SHP77 (cell line): ENCODE measurements around the gene EYA2.
"Not testable (repeated sequence)": the region's sequence is repeated elsewhere in the genome, so short reads cannot be mapped to it uniquely, and the experiment has no call there.

Source experiments
- DNase-seq, 2 experiments: peaks; one replicate each; lab custom pipeline; 2025; lab: John Stamatoyannopoulos, UW

Gene EYA2

GRCh38 chr20:46894579-46894958 is at the start of gene EYA2:
Gene EYA2, plus strand, starts transcription at chr20:46894843. Its CDS starts 95,168 bp downstream, at chr20:46990011.
- peak; percentile 36 to 50 for DNase-seq

DNA sequence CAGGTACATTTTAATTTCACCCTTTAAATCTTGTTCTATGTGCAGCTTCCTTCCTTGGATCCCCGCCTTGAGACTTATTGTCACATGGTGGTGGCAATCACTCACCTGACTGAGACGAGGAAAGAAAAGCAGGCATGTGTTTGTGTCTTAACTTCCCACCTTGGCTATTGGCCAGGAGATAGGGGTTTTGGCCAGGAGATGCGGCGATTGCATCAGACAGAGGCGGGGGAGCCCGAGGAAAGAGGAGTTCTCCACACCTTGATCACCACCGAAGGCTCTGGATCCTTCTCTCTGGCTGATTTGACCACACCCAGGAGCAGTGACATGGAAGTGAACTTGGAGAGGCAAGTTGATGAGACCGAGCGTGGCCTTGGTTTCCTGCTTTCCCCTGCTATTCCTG is 49.7 kb upstream of the EYA2 start:
- DNase-seq, result no peak

DNA sequence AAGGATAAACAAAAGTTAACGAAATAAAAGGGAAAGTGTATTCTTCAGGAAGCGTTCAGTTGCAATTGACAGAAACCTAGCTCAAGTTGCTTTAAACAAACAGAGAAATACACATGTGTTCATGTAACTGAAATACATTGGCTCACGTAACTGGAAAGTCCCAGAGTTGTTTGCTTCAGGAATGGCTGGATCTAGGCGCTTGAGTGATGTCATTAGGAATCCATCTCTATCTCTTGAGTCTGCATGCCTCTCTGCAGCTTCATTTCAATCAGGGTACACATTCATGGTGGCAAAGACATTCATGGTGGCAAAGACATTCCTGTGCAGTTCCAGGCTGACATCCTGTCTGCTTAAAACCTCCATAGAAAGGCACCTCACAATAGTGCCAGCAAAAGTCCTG is 45.4 kb upstream of the EYA2 start:
- DNase-seq, result no peak

GRCh38 chr20:46849751-46850150 is 44.9 kb upstream of the EYA2 start:
- no peak for DNase-seq

GRCh38 chr20:46850416-46850815 is 44.2 kb upstream of the EYA2 start:
- no peak for DNase-seq

DNA sequence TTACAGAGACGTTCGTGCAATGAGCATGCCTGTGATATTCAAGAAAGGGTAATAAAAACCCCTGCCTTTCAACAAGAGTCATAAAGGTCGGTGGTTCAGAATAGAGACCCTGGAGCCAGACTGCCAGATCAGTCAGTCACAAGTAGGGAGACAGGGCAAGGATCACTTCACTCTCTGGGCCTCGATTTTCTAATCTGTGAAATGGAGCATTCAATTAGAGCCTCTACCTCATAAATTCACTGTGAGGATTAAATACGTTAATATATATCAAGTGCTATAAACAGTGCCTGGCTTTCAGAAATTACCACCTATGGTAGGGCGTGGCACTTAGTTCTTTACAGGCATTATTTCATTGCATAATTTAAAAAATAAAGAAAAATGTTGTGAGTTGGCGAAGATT is 43.7 kb upstream of the EYA2 start:
- no peak for DNase-seq

DNA sequence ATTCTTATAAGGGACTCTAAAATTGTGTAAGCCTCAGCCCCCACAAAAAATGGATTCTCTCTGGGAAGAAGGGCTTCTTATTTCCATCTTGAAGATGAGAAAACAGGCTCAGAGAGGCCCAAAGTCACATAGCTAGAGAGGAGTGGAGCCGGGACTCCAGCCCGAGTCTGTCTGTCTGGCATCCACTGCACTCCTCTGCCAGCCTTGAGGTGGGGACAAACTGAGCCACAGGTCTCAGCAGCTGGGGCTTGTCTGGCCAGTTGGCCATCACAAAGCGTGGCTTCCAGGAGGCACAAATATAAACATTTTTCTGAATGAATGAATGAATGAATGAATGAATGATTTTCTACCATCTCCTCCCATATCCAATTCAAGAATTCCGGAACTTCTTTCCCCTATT is 42.9 kb upstream of the EYA2 start:
- no peak for DNase-seq

GRCh38 chr20:46852313-46852712 is 42.3 kb upstream of the EYA2 start:
- DNase-seq, result no peak

- no peak for DNase-seq
These were observed 40.7 kb upstream of the EYA2 start for GRCh38 chr20:46853926-46854325.

- DNase-seq, result no peak
These were observed 37.4 kb upstream of the EYA2 start for GRCh38 chr20:46857061-46857831.

- DNase-seq, result no peak
These were observed 28.8 kb upstream of the EYA2 start for GRCh38 chr20:46865824-46866223.

DNA sequence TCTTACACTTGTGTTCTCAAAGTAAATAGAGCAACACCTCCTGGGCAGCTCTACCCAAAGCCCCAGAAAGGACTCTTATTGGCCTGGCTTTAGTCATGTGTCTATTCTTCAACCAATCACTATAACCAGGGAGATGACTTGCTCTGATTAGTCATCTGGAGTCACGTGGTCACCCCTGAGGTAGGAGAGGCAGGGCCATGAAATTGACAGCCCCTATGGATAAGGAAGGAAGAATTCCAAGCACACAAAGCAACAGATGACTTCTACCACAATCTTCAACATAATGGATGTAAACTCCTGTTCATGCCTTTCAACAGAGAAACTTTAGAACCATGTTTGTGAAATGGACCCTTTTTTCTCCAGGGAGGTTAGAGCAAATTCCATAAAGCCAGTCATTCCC is 24.6 kb upstream of the EYA2 start:
- no peak for DNase-seq

DNA sequence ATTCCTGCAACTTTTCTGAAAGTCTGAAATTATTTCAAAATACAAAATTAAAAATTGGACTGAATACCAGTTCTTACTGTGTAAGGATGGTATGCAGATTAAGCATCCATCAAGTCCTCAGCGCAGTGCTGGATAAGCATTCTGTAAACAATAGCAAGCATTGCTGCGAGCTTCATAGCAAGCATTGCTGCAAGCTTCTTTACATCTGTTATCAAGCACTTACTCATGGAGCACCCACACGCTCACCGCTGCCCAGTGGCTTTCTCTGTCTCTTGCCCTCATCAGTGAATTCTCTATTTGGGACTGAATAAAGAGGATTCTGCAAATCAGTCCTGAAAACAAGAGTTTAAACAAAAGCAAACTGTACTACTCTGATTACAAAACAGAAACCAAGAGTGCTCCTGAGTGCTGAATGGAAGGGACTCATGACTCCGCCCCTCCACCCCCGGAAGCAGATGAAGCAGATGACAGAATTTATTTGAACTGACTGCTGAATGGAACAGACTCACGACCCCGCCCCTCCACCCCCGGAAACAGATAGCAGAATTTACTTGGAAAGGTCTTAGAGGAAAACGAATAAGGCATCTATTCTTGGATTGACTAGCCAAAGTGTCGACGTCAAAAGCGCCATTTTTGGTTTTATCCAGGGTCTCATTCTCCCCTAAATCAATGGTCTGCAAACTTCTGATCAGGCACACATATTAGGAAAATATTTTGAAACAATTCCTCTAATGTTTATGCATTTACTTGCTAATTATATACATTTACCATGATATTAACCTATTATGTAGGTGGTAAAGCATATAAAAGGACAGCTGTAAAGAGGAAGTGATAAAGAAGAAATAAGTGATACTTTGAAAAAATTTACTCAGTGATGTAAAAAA is 22.1 kb upstream of the EYA2 start:
- DNase-seq, result peak; percentile 19 to 25

GRCh38 chr20:46875059-46875458 is 19.6 kb upstream of the EYA2 start:
- no peak for DNase-seq

- no peak for DNase-seq
These were observed 15.3 kb upstream of the EYA2 start for GRCh38 chr20:46879386-46879785.

- DNase-seq, result not testable (repeated sequence)
These were observed 14.7 kb upstream of the EYA2 start for GRCh38 chr20:46879963-46880362.

DNA sequence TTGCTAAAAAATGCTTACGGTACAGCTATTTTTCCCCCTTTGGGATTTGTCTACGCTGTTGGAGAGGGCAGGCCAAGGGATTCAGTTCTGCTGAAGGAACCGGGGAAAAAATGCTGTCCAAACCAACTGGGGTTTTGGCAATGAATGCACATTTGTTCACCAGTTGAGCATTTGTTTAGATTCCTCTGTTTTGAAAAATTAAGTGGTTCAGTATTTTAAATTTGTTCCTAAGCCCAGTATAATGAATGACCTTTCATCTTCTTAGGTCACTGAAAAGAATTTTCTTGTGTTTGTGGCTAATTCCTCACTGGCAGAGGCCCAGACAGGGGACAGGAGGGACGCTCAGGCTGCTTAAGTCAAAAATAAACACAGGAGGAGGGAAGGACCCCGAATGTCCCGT is 10.8 kb upstream of the EYA2 start:
- no peak for DNase-seq

DNA sequence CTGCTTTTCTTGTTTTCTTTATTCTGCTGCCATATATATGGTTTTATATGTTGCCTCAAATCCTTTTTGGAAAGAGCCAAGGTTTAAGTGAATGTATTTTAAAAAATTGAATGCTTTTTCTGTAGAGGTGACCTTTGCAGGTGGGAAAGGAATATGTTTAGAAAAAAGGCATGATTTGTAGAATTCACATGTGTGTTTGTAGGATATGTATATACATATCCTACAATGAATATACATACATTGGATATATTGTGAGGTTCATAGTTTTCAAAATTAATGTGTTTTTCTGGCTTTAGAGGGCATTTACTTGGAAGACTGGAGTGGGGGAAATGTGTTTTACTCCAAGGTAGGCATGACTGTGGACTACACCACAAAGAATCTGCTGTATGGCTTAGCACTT is 4.0 kb upstream of the EYA2 start:
- no peak for DNase-seq

GRCh38 chr20:46893051-46893450 is 1.6 kb upstream of the EYA2 start:
- no peak for DNase-seq

GRCh38 chr20:46893877-46894578 is 615 bp upstream of the EYA2 start:
- DNase-seq, result no peak

DNA sequence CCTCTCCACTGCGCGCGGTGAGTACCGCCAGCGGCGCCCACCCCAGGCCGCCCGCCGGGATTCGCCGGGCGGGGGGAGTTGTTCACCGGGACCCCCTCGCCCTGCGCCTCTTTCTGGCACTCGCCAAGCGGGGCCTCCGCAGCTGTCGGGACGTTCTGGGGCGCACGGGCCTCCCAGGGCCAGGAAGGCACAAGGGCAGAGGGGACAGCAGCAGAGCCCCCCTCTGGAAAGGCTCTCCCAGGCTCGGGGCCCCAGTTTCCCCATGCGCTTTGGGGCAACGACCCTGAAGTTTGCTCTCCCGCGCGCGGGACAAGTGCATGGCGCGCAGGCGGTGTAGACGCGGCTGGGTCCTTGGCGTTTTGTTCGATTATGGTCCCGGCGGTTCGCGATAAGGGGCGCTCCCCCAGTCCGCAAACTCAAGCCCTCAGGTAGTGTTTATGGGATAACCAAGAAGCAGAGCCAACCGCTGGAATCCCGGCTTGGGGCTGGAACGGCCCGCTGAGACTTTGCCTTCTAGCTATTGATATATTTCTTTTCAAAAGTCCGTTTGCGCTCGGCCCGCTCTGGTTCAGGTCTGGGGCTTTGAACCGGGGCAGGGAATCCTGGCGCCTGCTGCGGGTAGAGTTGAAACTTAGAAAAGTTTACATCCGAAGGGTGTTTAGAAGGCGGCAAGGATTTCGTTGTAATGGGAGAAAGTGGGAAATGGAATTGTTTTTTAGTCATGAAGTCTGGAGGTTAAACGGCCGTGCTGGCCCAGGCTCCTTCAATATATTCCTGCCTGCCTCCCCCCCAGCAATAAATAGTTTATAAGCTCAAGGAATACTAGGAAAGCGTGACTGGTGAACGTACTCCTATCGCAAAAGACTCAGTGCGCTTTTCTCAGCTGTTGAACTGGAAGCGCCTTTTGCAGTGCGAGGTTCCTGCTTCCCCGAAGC is 595 bp downstream of the EYA2 start:
- DNase-seq, result peak; percentile 27 to 34

DNA sequence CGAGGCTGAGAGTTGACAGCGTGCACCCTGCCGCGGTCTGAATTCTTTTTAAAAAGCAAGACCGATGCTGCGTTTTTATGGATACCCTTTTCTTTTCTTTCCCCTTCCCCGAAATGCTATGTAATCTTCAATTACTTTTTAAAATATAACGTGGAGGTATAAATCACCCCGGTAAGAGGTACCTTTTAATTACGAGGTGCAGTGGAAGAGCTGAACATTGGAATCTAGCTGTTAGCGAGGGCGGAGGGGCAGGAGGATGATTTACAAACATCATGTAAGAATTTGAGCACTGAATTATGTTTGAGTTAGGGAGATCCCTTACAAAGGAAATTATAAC is 1.2 kb downstream of the EYA2 start:
- no peak for DNase-seq
